Neural cell (in vitro differentiated cells): ENCODE results near the gene CFB. TPM values are rescaled to one million over a fixed set of nuclear protein-coding genes. Genes with fewer than 3 reads are reported as not detected.

Source experiments
- H2AFZ ChIP-seq: fragments of 200-600, 300-800 bp; sonication (generic), shearing (Covaris generic); 2 replicates; pipeline ENCODE4 v1.6.0; 2014; ENCODE audit warnings: low read depth, mild to moderate bottlenecking, antibody characterized with exemption, low read length, moderate library complexity
- H3F3A ChIP-seq: fragments of 200-600 bp; shearing (Covaris generic); 2 replicates; pipeline ENCODE4 v1.6.1; 2016; ENCODE audit warnings: mild to moderate bottlenecking, moderate library complexity, mixed read lengths, antibody characterized with exemption, low read length; ENCODE audit not compliant: insufficient read depth, poor library complexity, severe bottlenecking
- H3K27ac ChIP-seq: fragments of 200-600, 300-800 bp; sonication (generic), shearing (Covaris generic); 2 replicates; pipeline ENCODE4 v1.5.1; 2014; ENCODE audit warnings: mild to moderate bottlenecking, low read length, moderate library complexity
- H3K27me3 ChIP-seq: fragments of 300-800, 200-600 bp; sonication (generic), shearing (Covaris generic); 2 replicates; pipeline ENCODE4 v1.6.0; 2014; ENCODE audit warnings: mild to moderate bottlenecking, low read depth, low read length, moderate library complexity; ENCODE audit not compliant: insufficient read depth
- H3K36me3 ChIP-seq: fragments of 300-800, 200-600 bp; sonication (generic), shearing (Covaris generic); 2 replicates; pipeline ENCODE4 v1.5.1; 2014; ENCODE audit warnings: mild to moderate bottlenecking, antibody characterized with exemption, low read length, moderate library complexity; ENCODE audit not compliant: insufficient read depth
- H3K4me2 ChIP-seq: fragments of 300-800, 200-600 bp; sonication (generic), shearing (Covaris generic); 2 replicates; pipeline ENCODE4 v1.6.0; 2014; ENCODE audit warnings: mild to moderate bottlenecking, low read length
- H3K4me3 ChIP-seq: fragments of 300-800, 200-600 bp; sonication (generic), shearing (Covaris generic); 2 replicates; pipeline ENCODE4 v1.5.1; 2014; ENCODE audit warnings: mild to moderate bottlenecking, low read length, moderate library complexity
- H3K79me2 ChIP-seq: fragments of 200-600 bp; shearing (Covaris generic); replicated peaks from 2 replicates; pipeline ENCODE4 v1.6.0; 2014; ENCODE audit warnings: mild to moderate bottlenecking, low read length, moderate library complexity; ENCODE audit not compliant: insufficient read depth
- H3K9ac ChIP-seq: fragments of 300-800, 200-600 bp; sonication (generic), shearing (Covaris generic); 2 replicates; pipeline ENCODE4 v1.6.1; 2016; ENCODE audit warnings: mild to moderate bottlenecking, low read length, mixed read lengths
- H3K9me2 ChIP-seq: fragments of 200-600 bp; shearing (Covaris generic); 2 replicates; pipeline ENCODE4 v1.6.1; 2016; ENCODE audit warnings: mild to moderate bottlenecking, low read length, mixed read lengths; ENCODE audit not compliant: insufficient read depth
- H3K9me3 ChIP-seq: fragments of 200-600, 300-800 bp; sonication (generic), shearing (Covaris generic); 2 replicates; pipeline ENCODE4 v1.6.1; 2016; ENCODE audit warnings: mild to moderate bottlenecking, mixed run types, low read length, moderate library complexity, mixed read lengths
- H4K20me1 ChIP-seq: fragments of 200-600 bp; shearing (Covaris generic); 2 replicates; pipeline ENCODE4 v1.6.1; 2016; ENCODE audit warnings: mild to moderate bottlenecking, mixed run types; ENCODE audit not compliant: insufficient read depth
- CTCF ChIP-seq: fragments of 450-650 bp; IDR thresholded peaks from 2 replicates; pipeline ENCODE4 v1.5.1; 2014; ENCODE audit warnings: antibody characterized with exemption, mild to moderate bottlenecking, moderate library complexity; ENCODE audit not compliant: poor library complexity, severe bottlenecking
- EP300 ChIP-seq: fragments of 450-650 bp; conservative IDR thresholded peaks from 2 replicates; pipeline ENCODE4 v1.6.1; 2014; ENCODE audit warnings: antibody characterized with exemption, mild to moderate bottlenecking, moderate library complexity; ENCODE audit not compliant: poor library complexity, severe bottlenecking
- EZH2 ChIP-seq: fragments of 200-600, 300-800 bp; shearing (Covaris generic), sonication (generic); IDR thresholded peaks from 2 replicates; pipeline ENCODE4 v1.6.1; 2014; ENCODE audit warnings: antibody characterized with exemption, low read length, borderline replicate concordance, mild to moderate bottlenecking; ENCODE audit not compliant: insufficient read depth, poor library complexity, severe bottlenecking
- MXI1 ChIP-seq: fragments of 450-650 bp; conservative IDR thresholded peaks from 2 replicates; pipeline ENCODE4 v1.6.1; 2014; ENCODE audit warnings: antibody characterized with exemption, mild to moderate bottlenecking; ENCODE audit not compliant: poor library complexity, severe bottlenecking
- POLR2AphosphoS5 ChIP-seq: IDR thresholded peaks from 2 replicates; pipeline ENCODE4 v1.6.1; 2012
- RAD21 ChIP-seq: fragments of 450-650 bp; conservative IDR thresholded peaks from 2 replicates; pipeline ENCODE4 v1.6.1; 2014; ENCODE audit warnings: antibody characterized with exemption, mild to moderate bottlenecking, moderate library complexity
- REST ChIP-seq: IDR thresholded peaks from 2 replicates; pipeline ENCODE4 v1.6.1; 2012; ENCODE audit warnings: borderline replicate concordance
- SMC3 ChIP-seq: fragments of 450-650 bp; conservative IDR thresholded peaks from 2 replicates; pipeline ENCODE4 v1.6.1; 2014; ENCODE audit warnings: antibody characterized with exemption, mild to moderate bottlenecking, moderate library complexity; ENCODE audit not compliant: poor library complexity
- TAF1 ChIP-seq: IDR thresholded peaks from 2 replicates; pipeline ENCODE4 v1.6.1; 2012; ENCODE audit warnings: low read depth
- polyA plus RNA-seq: library from polyadenylated mRNA; depleted of rRNA; stranded (reverse); fragments of >200 nt; gene quantifications from 2 replicates; pipeline ENCODE4 v1.2.3, GENCODE V29; 2014

CFB gene
- polyA plus RNA-seq, 1 donor from 2014 or later: 0.97 TPM

- Histone ChIP-seq H3K9me2 (no peaks in the 10 kb centered on the region), H3K79me2 (peaks cover 24% of the 10 kb centered on the region), H3K4me2 (peak within 1 kb of the TSS; percentile 89), H3K9ac (peak within 1 kb of the TSS; percentile 94), H3K27ac (peak within 1 kb of the TSS; percentile 83), H3F3A (no peaks in the 10 kb centered on the region), H3K36me3 (no peaks in the 10 kb centered on the region), H3K9me3 (no peaks in the 10 kb centered on the region), H3K27me3 (no peaks in the 10 kb centered on the region), H2AFZ (peak within 1 kb of the TSS; percentile 70), H4K20me1 (no peaks in the 10 kb centered on the region), H3K4me3 (peak within 1 kb of the TSS; percentile 98)
- no peak for TF ChIP-seq RAD21
- TF ChIP-seq REST: no peak
- peak; percentile 91 for TF ChIP-seq POLR2AphosphoS5
- no peak for TF ChIP-seq CTCF
- no peak for TF ChIP-seq EZH2
- peak; percentile 66 for TF ChIP-seq EP300
- TF ChIP-seq MXI1: peak; percentile 88
- TF ChIP-seq SMC3: peak; percentile 56
- TF ChIP-seq TAF1: peak; percentile 67
Observed at GRCh38 chr6:31958741-31959739, 13.1 kb downstream of the CFB start, which contains the start of the genes NELFE and SKIC2. Gene NELFE (minus strand): TSS chr6:31958971. CDS start chr6:31958446, 525 bp downstream. Gene SKIC2 (plus strand): TSS chr6:31959175. CDS start chr6:31959193, 18 bp downstream.

- H3K4me2 ChIP-seq: no peak overlapping the region
- H3F3A ChIP-seq: no peaks in the 10 kb centered on the region
- H3K9me2 ChIP-seq: no peaks in the 10 kb centered on the region
- no peak overlapping the region for H3K27ac ChIP-seq
- peaks cover 24% of the 10 kb centered on the region for H3K79me2 ChIP-seq
- no peak overlapping the region for H3K9ac ChIP-seq
- H3K36me3 ChIP-seq: no peaks in the 10 kb centered on the region
- H4K20me1 ChIP-seq: no peaks in the 10 kb centered on the region
- no peaks in the 10 kb centered on the region for H3K27me3 ChIP-seq
- H2AFZ ChIP-seq: no peak overlapping the region
- no peak for TF ChIP-seq REST
- no peaks in the 10 kb centered on the region for H3K9me3 ChIP-seq
- H3K4me3 ChIP-seq: no peak overlapping the region
Observed at GRCh38 chr6:31961616-31962015, 15.7 kb downstream of the CFB start.
